HG03045 (cell line): ENCODE results near the gene AIG1.
A peak's percentile ranks its signal among the peaks of the same experiment; 100 is the strongest.
"Not testable (repeated sequence)": the region's sequence is repeated elsewhere in the genome, so short reads cannot be mapped to it uniquely, and the experiment has no call there.

Source experiments
- ATAC-seq: cut with Tn5 transposase; IDR thresholded peaks from one replicate; pipeline ENCODE4 v1.9.1; 2021; ENCODE audit warnings: mild to moderate bottlenecking, moderate library complexity; ENCODE audit not compliant: unreplicated experiment

The AIG1 gene, protein sequence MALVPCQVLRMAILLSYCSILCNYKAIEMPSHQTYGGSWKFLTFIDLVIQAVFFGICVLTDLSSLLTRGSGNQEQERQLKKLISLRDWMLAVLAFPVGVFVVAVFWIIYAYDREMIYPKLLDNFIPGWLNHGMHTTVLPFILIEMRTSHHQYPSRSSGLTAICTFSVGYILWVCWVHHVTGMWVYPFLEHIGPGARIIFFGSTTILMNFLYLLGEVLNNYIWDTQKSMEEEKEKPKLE

DNA sequence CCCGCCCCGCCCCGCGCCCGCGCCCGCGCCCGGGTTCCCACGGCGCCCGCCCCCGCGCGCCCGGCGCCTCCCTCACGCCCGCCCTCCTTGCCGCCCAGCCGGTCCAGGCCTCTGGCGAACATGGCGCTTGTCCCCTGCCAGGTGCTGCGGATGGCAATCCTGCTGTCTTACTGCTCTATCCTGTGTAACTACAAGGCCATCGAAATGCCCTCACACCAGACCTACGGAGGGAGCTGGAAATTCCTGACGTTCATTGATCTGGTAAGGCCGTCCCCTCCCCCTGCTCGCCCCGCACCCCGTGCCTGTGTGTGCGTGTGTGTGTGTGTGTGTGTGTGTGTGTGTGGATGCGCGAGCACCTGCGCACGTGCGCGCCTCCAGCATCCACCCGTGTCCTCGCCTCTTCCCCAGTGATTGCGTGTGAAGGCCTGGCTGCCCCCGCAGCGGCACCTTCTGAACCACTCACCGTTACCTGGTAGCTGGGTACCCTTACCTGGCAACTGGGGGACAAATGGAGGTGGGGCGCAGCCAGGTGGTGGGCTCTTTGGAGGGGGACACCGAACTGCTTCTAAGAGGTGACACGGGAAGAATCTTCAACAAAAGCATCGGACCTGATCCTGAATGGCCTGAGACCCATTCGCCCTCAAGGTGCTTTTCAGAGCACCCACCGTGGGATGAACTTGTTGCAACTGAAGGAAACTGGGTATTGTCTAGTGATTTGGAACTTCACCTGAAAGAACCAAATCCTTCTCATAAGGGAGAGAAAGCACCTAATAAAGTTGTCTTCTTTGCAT, at the start of gene AIG1:
TSS of gene AIG1 (plus strand) at position 84 of the 791 bp plus-strand sequence. CDS start at position 121, 37 bp downstream.
- ATAC-seq = peak; percentile 75

DNA sequence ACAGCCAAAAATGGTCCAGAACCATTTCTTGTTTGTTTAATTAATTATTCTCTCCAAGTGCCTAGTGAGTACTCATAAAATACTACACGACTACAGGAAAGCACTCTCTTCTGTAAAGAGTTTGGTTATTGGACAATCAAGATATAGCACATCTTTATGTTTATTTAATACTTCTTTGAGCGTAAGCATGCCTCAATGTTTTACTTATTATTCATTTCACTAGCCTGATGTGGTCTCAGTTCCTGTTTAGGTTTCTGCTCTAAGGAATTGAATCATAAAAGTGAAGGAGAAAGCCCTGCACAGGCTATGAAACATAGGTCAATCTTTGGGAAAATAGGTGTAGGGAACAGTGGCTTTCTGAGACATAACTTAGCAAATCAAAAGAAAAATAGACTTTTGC, 45.9 kb upstream of the AIG1 start:
- ATAC-seq = no peak

DNA sequence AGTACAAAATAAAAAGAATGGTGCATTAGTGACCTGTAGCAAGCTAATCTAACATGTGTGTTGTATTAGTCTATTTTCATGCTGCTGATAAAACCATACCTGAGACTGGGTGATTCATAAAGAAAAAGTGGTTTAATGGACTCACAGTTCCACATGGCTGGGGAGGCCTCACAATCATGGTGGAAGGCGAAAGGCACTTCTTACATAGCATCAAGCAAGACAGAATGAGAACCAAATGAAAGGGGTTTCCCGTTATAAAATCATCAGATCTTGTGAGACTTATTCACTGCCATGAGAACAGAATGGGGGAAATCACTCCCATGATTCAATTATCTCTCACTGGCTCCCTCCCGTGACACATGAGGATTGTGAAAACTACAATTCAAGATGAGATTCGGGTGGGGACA, 45.4 kb upstream of the AIG1 start:
- ATAC-seq = no peak

DNA sequence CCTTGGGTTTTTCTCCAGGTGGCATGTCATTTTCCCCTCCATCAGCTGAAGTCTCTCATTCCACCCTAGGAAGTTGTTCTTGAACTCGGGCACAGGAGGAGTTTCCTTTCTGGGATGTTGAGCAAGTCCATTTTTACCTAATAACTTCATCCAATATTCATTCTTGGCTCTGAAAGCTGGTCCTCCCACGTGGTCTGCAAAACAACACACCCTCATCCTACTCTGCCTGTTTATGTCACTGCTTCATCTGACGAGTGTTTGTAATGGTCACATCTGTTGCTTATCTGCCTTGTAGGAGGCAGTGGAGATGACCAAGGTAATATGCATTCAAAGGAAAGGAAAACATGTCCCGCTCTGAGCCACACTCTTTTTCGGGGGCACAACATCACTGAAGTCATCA, 41.7 kb upstream of the AIG1 start:
- ATAC-seq = no peak

DNA sequence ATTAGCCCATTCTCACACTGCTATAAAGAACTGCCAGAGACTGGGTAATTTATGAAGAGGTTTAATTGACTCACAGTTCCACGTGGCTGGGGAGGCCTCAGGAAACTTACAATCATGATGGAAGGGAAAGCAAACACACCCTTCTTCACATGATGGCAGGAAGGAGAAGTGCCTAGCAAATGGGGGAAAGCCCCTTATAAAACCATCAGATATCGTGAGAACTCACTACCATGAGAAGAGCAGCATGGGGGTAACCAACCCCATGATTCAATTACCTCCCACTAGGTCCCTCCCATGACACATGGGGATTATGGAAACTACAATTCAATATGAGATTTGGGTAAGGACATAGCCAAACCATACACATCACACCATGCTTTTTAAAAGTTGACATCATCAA, 39.8 kb upstream of the AIG1 start:
- not testable (repeated sequence) for ATAC-seq

DNA sequence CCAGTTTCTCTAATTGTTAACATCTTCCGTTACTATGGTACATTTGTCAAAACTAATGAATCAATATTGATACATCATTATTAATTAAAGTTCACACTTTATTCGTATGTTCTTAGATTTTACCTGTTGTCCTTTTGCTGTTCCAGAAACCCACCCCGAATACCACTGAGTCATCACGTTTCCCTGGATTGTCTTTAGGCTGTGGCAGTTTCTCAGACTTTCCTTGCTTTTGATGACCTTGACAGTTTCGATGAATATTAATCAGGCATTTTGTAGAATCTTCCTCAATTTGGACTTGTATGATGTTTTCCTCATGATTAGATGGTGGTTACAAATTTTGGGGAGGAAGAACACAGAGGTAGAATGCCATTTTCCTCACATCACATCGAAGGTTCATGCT, 39.1 kb upstream of the AIG1 start:
- no peak for ATAC-seq

DNA sequence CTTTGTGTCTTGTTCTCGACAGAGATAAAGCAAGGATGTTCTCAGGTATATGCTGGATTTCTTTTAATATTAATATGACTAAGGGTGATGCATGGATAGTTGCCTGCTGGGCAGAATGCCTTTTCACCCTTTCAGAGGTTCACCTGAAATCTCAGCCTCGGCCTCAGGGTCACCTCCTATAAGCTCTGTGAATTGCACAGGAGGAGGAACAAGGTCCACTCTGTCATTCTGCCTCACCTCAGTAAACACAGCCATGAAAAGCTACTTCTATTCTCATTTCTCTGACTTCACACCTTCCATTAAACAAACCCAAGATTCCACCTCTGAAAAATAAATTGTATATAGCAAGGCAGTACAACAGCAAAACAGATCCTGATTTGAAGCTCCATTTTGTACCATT, 38.1 kb upstream of the AIG1 start:
- ATAC-seq = no peak

DNA sequence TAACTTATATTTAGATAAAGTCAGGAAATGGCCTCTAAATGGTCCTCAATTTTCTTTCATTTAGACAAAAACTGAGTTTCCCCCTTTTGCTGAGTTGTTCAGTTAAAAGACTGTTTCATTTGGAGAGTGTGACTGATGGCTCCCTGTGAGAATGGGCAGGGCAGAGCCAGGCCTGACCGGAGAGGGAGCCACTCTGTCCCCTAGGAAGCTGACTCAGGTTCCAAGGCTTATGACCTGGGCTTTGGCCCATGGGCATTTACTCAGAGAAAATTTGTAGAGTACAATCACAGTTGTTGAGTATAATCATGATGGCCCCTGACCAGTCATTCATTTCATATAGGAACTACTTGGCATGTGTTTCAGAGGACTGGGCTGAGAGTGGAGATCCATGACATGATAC, 37.0 kb upstream of the AIG1 start:
- no peak for ATAC-seq

DNA sequence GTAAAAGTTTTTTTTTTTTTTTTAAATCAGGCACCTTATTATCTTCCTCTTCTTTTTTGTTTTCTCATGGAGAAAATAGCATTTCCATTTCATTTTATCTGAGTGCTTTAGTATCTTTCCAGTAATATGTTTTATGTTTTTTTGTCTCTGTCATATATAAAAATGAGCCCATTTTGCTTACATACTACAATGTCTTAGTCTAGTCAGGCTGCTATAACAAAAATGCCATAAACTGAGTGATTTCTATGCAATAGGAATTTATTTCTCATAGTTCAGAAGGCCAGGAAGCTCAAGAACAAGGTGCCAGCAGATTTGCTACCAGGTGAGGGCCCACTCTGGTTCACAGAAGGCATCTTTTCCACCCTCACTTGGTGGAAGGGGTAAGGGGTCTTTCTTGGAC, 35.7 kb upstream of the AIG1 start:
- ATAC-seq = no peak

DNA sequence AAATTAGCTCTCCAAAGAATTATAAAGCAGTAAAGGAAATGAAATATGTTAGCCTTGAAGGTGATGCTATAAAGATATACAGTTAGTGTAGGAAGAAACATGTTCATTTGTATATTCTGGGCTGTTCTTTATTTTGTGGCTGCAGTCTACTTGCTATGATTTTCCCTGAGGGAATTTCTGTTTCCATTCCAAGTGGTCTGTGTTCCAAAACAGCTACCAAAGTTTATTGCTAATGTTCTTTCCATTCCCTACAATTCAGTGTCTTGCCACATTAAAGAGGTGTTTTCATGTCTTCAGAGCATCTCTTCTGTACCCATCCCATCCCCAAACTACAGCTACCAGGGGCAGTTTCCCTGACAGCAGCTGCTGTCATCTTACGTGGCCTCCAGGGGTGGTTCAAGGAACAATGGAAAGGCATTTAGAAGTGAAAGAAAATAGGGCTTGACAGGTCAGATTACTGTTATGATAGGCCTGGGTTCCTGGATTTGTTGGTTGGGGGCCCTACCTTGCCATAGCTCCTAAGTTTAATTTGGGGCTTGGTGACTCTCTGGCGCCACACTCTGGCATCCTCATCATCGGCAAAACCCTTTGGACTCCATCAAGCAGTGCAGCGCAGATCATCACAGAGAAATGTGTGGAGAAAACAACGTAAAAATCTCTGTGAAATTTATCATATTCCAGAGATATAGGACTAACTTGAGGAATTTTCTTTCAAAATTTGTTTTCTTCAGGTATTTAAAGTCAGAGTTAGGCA, 33.8 kb upstream of the AIG1 start:
- ATAC-seq = no peak

DNA sequence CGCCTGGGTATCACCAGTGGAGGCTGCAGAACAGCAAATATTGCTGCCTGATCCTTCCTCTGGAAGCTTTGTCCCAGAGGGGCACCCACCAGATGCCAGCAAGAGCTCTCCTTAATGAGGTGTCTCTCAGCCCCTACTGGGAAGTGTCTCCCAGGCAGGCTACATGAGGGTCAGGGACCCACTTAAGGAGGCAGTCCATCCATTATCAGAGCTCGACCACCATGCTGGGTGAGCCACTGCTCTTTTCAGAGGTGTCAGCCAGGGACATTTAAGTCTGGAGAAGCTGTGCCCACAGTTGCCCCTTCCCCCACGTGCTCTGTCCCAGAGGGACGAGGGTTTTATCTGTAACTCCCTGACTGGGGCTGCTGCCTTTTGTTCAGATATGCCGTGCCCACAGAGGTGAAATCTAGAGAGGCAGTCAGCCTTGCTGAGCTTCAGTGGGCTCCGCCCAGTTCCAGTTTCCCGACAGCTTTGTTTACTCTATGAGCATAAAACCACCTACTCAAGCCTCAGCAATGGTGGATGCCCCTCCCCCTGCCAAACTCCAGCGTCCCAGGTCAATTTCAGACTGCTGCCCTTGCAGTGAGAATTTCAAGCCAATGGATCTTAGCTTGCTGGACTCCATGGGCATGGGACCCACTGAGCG, 25.9 kb upstream of the AIG1 start:
- ATAC-seq = no peak

DNA sequence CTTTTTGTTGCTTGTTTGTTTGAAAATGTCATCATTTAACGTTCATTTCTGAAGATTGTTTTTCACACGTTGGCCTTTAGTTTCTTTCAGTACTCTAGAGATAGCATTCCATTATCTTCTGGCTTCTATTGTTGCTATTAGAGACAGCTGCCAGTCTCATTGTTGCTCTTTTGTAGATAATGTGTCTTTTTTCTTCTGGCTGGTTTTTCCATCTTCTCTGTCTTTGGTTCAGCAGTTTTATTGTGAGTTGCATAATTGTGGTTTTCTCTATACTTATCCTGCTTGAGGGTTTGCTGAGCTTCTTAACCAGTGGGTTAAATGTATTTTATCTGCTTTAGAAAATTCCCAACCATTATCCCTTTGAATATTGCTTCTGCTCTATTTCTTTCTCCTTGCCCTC, 23.2 kb upstream of the AIG1 start:
- no peak for ATAC-seq

DNA sequence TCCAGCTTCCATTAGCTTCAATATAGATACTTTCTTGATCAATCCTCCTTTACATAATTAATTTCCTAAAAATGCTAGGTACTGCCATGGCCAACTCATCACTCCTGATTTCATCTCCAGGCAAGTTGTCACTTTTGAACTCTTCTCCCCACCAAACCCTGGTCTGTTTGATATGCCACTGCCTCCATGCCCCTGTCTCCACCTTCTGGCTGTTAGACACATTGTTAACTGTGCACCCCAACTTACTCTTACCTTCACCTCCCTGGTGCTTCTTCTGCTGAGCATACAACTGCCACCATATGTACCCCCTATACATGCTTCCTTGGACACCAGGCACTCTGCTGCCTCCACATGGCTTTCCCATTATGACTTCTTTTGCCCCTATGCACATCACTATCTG, 21.9 kb upstream of the AIG1 start:
- ATAC-seq = no peak

DNA sequence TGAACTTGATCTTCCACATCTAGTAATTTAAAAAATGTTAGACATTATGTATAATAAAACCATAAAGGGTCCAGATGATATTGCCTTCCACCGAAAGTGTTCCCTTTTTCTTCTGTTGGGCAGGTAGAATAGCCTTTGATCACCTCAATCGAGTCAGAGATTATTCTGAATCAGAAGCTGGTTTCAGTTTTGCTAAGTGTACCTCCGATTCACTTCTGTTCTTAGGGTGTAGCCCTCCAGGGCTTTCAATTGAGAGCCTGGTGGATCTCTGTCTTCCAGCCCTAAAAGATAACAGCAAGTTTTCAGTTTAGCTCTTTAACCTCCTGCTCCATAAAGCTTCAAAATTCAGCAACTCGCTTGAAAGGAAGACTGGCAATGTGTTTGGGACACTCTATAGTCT, 21.1 kb upstream of the AIG1 start:
- ATAC-seq = no peak

DNA sequence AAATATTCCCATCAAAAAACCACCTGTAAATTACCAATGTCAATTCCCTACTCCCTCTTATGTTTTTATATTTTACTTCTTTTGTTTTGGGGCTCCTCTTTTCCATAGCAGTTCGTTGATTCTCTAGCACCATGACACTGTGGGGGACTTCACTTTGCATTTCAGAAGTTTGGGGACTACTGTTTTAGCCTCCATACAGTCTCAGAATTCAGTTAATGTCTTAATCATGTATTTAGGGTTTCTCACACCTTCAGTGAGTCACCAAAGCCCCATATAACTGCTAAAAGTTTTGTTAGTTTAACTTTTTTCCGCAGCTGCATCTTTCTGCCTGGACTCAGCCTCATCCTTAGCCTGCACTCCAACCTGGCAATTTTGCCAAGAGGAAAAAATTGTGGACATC, 20.7 kb upstream of the AIG1 start:
- ATAC-seq = no peak

DNA sequence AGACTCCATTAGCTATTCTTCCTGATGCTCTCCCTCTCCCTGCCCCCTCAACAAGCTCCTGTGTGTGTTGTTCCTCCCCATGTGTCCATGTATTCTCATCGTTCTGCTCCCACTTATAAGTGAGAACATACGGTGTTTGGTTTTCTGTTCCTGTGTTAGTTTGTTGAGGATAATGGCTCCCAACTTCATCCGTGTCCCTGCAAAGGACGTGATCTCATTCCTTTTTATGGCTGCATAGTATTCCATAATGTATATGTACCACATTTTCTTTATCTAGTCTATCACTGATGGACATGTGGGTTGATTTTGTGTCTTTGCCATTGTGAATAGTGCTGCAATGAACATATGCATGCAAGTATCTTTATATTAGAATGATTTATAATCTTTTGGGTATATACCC, 16.3 kb upstream of the AIG1 start:
- ATAC-seq = not testable (repeated sequence)

DNA sequence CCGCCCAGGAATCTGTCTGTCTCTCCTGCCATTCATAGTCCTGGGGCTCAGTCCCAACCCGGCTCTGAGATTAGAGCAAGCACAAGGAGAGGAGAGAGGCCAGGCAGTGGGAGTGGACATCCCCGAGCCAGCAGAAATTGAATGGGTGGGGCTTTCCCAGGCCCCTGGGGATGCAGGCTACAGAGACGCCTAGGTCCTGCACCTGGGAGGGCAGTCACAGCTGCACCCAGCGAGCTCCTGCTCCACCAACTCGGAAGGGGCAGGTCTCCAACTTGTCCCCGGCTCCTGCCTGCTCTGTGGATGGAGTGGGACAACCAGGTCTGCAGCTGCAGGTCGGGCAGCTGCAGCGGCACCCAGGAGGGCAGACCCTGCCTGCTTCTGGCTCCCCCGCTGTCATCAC, 11.1 kb upstream of the AIG1 start:
- ATAC-seq = no peak

DNA sequence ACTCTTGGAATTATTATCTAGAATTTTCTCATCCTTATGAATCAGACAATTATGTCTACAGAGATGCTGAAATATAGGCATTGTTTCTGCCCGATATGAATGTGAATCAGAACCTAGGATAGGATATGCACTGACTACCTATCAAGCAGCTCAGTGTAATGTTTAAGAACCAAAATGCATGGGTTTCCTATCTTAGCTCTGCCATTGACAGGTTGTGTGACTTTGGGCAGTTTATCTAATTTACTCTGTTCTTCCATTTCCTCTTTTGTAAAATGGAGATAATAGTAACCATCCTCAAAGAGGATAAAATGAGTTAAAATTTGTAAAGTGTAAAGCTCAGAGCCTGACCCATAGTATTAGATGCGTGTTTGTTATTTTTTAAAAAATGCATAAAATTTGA, 10.2 kb upstream of the AIG1 start:
- ATAC-seq = no peak

DNA sequence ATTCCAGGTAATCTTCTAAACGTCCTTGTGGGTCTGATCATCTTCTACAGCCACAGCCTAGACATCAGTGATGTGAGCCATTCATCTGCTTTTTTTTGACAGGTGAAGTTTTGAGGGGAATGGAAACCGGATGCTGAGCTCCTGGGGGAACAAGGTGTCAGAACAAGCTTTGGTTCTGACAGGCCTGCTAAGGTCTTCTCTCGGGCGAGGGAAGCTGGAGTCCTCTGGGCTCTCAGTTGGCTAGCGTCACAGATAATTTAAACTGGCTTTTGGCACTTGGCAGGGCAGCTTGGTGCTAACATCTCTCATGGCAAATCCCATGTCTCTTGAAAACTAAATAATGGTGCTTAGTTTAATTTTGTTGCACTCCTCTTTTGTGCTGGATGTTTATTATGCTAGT, 8.4 kb upstream of the AIG1 start:
- no peak for ATAC-seq

DNA sequence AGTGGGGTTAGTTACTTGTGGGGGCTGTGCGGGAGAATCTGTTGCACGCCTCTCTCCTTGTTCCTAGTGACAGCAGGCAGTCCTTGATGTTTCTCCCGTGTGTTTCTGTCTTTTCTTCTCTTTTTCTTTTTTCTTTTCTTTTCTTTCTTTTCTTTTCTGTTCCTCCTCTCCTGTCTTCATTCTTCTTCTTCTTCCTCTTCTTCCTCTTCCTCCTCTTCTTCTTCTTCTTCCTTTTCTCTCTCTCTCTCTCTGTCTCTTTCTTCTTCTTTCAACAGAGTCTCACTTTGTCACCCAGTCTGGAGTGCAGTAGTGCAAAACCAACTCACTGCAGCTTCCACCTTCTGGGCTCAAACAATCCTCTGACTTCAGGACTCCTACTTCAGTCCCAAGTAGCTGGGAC, 6.8 kb upstream of the AIG1 start:
- ATAC-seq = no peak

DNA sequence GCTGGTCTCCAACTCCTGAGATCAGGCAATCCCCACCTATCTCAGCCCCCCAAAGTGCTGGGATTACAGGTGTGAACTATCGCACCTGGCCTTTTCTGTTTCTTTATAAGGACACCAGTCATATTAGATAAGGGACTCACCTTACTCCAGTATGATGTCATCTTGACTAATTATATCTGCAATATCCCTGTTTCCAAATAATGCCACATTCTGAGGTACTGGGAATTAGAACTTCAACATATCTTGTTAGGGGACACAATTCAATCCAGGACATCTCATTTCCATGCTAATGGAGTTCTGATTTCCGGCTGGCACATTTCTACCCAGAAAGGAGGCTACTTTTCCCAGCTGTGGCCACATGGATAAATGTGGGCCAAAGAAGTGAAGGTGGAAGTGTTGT, 6.4 kb upstream of the AIG1 start:
- no peak for ATAC-seq

DNA sequence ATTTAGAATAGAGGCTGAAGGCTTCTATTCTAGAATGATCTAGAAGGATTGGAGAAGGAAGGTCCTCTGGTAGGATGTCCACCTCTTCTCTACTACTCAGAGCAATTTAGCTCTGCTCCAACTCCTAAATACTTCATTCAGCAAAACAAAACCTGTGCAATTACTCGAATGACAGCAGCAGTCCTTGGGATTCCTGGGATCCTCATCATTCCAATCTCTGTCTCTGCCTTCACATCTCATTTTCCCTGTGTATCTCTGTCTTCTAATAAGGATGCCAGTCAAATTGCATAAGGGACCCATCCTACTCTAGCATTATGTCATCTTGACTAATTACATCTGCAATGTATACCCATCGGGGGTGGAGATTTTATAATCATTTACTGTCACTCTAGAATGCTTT, 5.5 kb upstream of the AIG1 start:
- ATAC-seq = no peak
